GM19099 (cell line): ENCODE measurements around the gene SLCO2A1.

Experiments
- POLR2A ChIP-seq: IDR thresholded peaks from 3 replicates; pipeline ENCODE4 v1.6.1; 2011; ENCODE audit warnings: low read depth; ENCODE audit not compliant: insufficient read length; ENCODE audit errors: extremely low read depth

Gene SLCO2A1

GRCh38 chr3:134029734-134030378 is at the start of gene SLCO2A1:
TSS of gene SLCO2A1 (minus strand) at chr3:134029925. CDS start at chr3:134029802, 123 bp downstream.
- TF ChIP-seq POLR2A: no peak

DNA sequence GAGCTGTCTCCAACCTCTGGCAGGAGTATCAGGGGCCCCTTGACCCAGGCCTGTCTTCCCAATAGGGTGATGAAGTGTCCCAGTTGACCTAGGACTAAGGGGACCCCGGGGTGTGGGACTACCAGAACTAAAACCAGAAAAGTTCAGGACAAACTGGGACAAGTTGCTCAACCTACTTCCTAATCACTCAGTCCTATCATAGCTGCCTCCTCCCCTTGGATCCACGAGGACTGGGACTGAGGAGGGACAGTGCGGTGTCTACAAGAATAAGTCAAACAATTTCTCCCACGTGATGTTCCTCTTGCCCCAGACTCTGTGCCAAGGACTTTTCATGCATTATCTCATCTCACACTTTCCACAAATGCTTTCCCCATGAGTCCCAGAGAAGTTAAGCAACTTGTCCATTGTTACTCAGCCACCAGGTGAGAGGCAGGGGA is 49.4 kb upstream of the SLCO2A1 start:
- no peak for TF ChIP-seq POLR2A

GRCh38 chr3:134078169-134078831 is 48.6 kb upstream of the SLCO2A1 start:
- no peak for TF ChIP-seq POLR2A

DNA sequence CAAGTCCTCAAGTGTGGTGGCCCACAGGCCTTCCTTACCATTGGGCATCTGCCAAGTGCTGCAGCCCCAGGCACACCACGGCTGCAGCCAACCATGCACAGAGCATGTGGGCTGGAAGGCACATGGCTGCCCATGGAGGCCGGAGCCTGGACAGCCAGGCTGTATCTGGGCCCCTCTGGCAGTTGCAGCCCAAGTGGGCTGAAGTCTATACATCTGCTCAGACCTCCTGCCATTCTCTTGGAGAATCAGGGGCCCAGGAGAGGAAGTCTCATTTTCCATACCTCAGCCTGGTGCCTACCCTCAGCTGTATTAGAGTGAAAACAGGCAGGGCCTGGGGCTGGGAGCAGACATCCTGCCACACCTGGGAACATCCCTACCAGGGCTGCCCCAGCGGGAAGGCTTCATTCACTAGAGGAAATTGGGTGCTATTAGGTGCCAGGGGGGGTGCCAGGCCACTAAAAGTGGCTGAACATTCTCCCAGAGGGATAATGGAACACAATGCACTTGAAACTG is 48.0 kb upstream of the SLCO2A1 start:
- TF ChIP-seq POLR2A: no peak

GRCh38 chr3:134076851-134077250 is 47.1 kb upstream of the SLCO2A1 start:
- TF ChIP-seq POLR2A: no peak

- no peak for TF ChIP-seq POLR2A
These were observed 46.1 kb upstream of the SLCO2A1 start for GRCh38 chr3:134075846-134076245.

- no peak for TF ChIP-seq POLR2A
These were observed 45.8 kb upstream of the SLCO2A1 start for GRCh38 chr3:134075568-134075825.

DNA sequence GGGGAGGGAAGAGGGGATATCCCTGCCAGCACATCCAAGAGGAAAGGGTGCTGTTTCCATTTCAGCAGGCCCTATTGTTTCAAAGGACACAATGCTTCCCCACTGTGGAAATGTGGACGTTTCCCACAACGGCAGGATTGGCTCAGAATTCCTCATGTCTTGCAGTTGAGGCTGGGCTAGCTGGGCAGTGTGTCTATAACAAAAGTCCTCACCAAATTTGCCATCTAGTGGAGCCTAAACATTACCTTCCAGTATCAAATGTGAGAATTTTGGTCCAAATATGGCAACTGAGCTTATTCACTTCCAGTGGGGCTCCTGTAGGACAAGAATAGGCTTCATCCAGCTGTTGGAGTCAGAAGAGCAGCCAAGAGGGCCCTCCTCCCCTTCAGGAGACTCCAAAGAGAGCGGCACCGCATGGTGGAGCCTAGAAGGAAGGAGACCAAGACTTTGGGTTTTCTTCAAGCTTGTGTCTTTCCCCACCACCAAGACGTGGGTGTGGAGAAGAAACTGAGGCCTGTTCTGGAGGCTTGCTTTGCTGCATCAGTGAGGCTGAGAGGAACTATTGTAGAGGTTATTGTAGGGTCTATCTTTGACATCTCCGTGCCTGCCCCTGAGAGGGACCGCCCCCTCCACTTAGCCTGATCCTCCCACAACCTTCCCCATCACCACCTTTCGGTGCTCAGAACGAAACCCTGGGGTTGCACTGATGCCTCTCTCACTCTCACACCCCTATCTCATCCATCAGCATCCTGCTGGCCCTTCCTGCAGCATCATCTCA is 45.3 kb upstream of the SLCO2A1 start:
- no peak for TF ChIP-seq POLR2A

DNA sequence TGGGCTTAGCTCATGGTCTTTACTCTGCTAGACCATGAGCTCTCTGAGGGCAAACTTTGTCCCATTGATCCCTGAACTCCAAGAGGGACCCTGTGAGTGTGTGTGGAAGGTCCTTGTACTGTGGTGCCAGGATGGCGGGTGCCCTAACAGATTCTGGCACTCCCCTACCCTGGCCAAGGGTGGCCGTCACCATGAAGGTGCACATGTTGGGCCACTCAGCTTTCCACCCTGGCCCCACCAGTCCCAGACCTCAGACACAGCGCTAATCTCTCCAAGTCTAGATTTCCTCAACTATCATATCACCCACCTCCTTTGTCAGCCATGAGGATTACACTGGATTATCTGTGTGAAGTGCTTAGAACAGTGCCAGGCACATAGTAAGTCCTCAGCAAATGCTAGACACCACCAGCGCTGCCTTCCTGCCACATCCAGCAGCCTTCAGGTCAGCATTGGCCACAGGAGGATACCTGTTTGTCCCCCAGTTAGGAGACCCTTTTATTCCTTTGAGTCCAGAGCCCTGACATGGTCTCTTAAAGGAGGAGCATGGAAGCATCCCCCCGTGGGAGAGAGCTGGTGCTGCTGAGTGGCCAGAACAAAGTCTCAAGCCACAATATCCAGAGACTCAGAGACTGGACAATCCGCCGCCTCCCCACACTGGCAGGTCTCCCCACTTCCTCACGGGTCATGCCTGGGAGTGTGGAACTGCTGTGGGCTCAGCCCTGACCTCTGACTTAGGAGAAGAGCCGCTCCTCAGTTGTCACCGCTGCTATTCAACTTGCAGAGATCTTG is 44.5 kb upstream of the SLCO2A1 start:
- no peak for TF ChIP-seq POLR2A

- no peak for TF ChIP-seq POLR2A
These were observed 43.8 kb upstream of the SLCO2A1 start for GRCh38 chr3:134073583-134073945.

- TF ChIP-seq POLR2A: no peak
These were observed 43.3 kb upstream of the SLCO2A1 start for GRCh38 chr3:134072881-134073582.

GRCh38 chr3:134068429-134068828 is 38.7 kb upstream of the SLCO2A1 start:
- TF ChIP-seq POLR2A: no peak

- TF ChIP-seq POLR2A: no peak
These were observed 37.9 kb upstream of the SLCO2A1 start for GRCh38 chr3:134067531-134068161.
